B cell (primary cell): Measurements from ENCODE around the gene ATG4B. TPM values are rescaled to one million over a fixed set of nuclear protein-coding genes. Genes with fewer than 3 reads are reported as not detected.

Experiments
- ATAC-seq: fragments of 200-7000 bp; cut with Tn5 transposase; one replicate; pipeline ENCODE4 v1.10.0; 2021; ENCODE audit warnings: low read depth, mild to moderate bottlenecking, moderate number of reproducible peaks, moderate library complexity
- CTCF ChIA-PET: fragments of 350-600 bp; sonication (Branson Sonifier 250); formaldehyde crosslinking; loops from one replicate; lab custom pipeline; 2021; ENCODE audit warnings: antibody characterized with exemption, inconsistent platforms; lab: Charles Lee
- POLR2A ChIA-PET: fragments of 350-600 bp; sonication (Branson Sonifier 250); formaldehyde crosslinking; loops from one replicate; lab custom pipeline; 2021; ENCODE audit warnings: antibody characterized with exemption; lab: Charles Lee
- DNase-seq: peaks from one replicate; pipeline ENCODE4 v3.0.0; 2013
- H2AFZ ChIP-seq: 2 replicates; pipeline ENCODE4 v1.6.1; 2012; ENCODE audit warnings: mild to moderate bottlenecking, low read depth, low read length; ENCODE audit not compliant: insufficient read depth, poor library complexity, severe bottlenecking
- H3K27ac ChIP-seq, 2 donors: 1 replicate in 1 of 2; 2 replicates in 1 of 2; pipeline ENCODE4 v1.5.1; 2012 to 2013; ENCODE audit warnings: low read length in 2 of 2, mild to moderate bottlenecking in 2 of 2, moderate library complexity in 1 of 2
- H3K27me3 ChIP-seq, 4 experiments: fragments of 200-600 bp in 1 of 4; sonication (generic) in 1 of 4; replicated peaks in 1 of 4; 1 replicate in 2 of 4; 2 replicates in 2 of 4; pipeline versions ENCODE4 v1.6.1 to v1.7.0; 2013 to 2016; ENCODE audit warnings: low read length in 3 of 4, mild to moderate bottlenecking in 2 of 4, mixed read lengths in 1 of 4, moderate library complexity in 1 of 4; ENCODE audit not compliant: insufficient read depth in 4 of 4, control insufficient read depth in 3 of 4; ENCODE audit errors: control extremely low read depth in 1 of 4
- H3K36me3 ChIP-seq, 2 experiments: replicated peaks in 1 of 2; 1 replicate in 1 of 2; 2 replicates in 1 of 2; pipeline versions ENCODE4 v1.6.1 to v1.7.1; 2013; ENCODE audit warnings: low read length in 1 of 2; ENCODE audit not compliant: insufficient read depth in 2 of 2, control insufficient read depth in 1 of 2; ENCODE audit errors: control extremely low read depth in 1 of 2, extremely low read depth in 1 of 2
- H3K4me1 ChIP-seq, 2 donors: fragments of 200-600 bp in 1 of 2; sonication (generic) in 1 of 2; 1 replicate in 1 of 2; 2 replicates in 1 of 2; pipeline versions ENCODE4 v1.5.1 to v1.6.1; 2013 to 2017; ENCODE audit warnings: low read length in 2 of 2; ENCODE audit not compliant: control insufficient read depth in 2 of 2, insufficient read depth in 2 of 2
- H3K4me2 ChIP-seq: replicated peaks from 2 replicates; pipeline ENCODE3; 2012; ENCODE audit warnings: mild to moderate bottlenecking, low read depth, low read length; ENCODE audit not compliant: poor library complexity, severe bottlenecking
- H3K4me3 ChIP-seq, 5 experiments: fragments of 200-600 bp in 1 of 5; sonication (generic) in 1 of 5; 1 replicate in 3 of 5; 2 replicates in 2 of 5; pipeline versions ENCODE4 v1.5.1 to v1.7.0; 2011 to 2016; ENCODE audit warnings: low read length in 4 of 5, mild to moderate bottlenecking in 4 of 5, low read depth in 2 of 5, control low read depth in 1 of 5, moderate library complexity in 1 of 5; ENCODE audit not compliant: insufficient read depth in 1 of 5; ENCODE audit errors: control extremely low read depth in 1 of 5, extremely low read depth in 1 of 5
- H3K79me2 ChIP-seq: fragments of 200-600 bp; sonication (generic); one replicate; pipeline ENCODE4 v1.6.0; 2016; ENCODE audit warnings: low read length; ENCODE audit not compliant: control insufficient read depth, insufficient read depth
- H3K9ac ChIP-seq: fragments of 200-600 bp; sonication (generic); 2 replicates; pipeline ENCODE4 v1.6.1; 2017; ENCODE audit warnings: mild to moderate bottlenecking, low read length, moderate library complexity
- H3K9me3 ChIP-seq, 3 donors: one replicate each; pipeline versions ENCODE4 v1.6.1 to v1.7.1; 2013; ENCODE audit warnings: low read length in 2 of 3; ENCODE audit not compliant: control insufficient read depth in 2 of 3, insufficient read depth in 1 of 3; ENCODE audit errors: control extremely low read depth in 1 of 3
- H4K20me1 ChIP-seq: 2 replicates; pipeline ENCODE4 v1.6.0; 2012; ENCODE audit warnings: mild to moderate bottlenecking, low read length; ENCODE audit not compliant: insufficient read depth, control insufficient read depth, poor library complexity, severe bottlenecking
- H3K27ac Mint-ChIP-seq: one replicate; pipeline ENCODE4 v1.8.0; 2021; ENCODE audit warnings: mixed read lengths
- H3K27me3 Mint-ChIP-seq: one replicate; pipeline ENCODE4 v1.8.0; 2021; ENCODE audit warnings: mixed read lengths
- H3K4me1 Mint-ChIP-seq: one replicate; pipeline ENCODE4 v1.8.0; 2021; ENCODE audit warnings: mixed read lengths
- H3K4me3 Mint-ChIP-seq: one replicate; pipeline ENCODE4 v1.8.0; 2021; ENCODE audit warnings: mixed read lengths
- H3K9me3 Mint-ChIP-seq: one replicate; pipeline ENCODE4 v1.8.0; 2022; ENCODE audit warnings: mixed read lengths; ENCODE audit not compliant: insufficient read depth
- EZH2 ChIP-seq: IDR thresholded peaks from 2 replicates; pipeline ENCODE4 v1.6.1; 2012; ENCODE audit warnings: borderline replicate concordance, low read depth, mild to moderate bottlenecking, moderate library complexity, low read length; ENCODE audit not compliant: insufficient read depth, poor library complexity, severe bottlenecking
- WGBS: methylation state at CpG from one replicate; pipeline ENCODE4 v1.1.5; 2013; ENCODE audit warnings: missing lambda C conversion rate; ENCODE audit not compliant: insufficient coverage; 5-methylcytosine and 5-hydroxymethylcytosine counted together
- intact Hi-C: fragments of 100-400 bp; cut with micrococcal nuclease; formaldehyde crosslinking; loops from one replicate; pipeline ENCODE4 v1.10.0; 2022
- polyA plus RNA-seq: library from polyadenylated mRNA; depleted of rRNA; stranded (reverse); fragments of >200 nt; gene quantifications from 2 replicates; pipeline ENCODE4 v1.2.3, GENCODE V29; 2012
- total RNA-seq, 2 donors: library from RNA; stranded (reverse); fragments of 120-200 nt in 1 of 2; gene quantifications; 1 replicate in 1 of 2; 2 replicates in 1 of 2; pipeline versions ENCODE4 v1.2.3 to v1.2.4, GENCODE V29; 2013 to 2022
- TF ChIP-seq, protein P1 (sequence below): fragments of 200-600 bp; IDR thresholded peaks from one replicate; pipeline ENCODE4 v1.8.0; 2022; ENCODE audit warnings: antibody characterized with exemption, mild to moderate bottlenecking

ATG4B gene
- total and polyA plus RNA-seq, 2 donors (not counting 1 experiment from before 2014, with no cell fraction given): 130 TPM

- ATAC-seq: no peak
- no peaks in the 10 kb centered on the region for H3K9me3 Mint-ChIP-seq
- H3K36me3 ChIP-seq: no peaks in the 10 kb centered on the region
- H3K4me1 ChIP-seq: peaks cover 17 to 21% of the 10 kb centered on the region in 2 donors
- CTCF ChIA-PET: interaction anchor here (1.0 kb wide), 1 partner anchor 537 kb away, joined by 3 read pairs; no protein-coding TSS in a partner anchor
- H2AFZ ChIP-seq: no peak overlapping the region
- H3K4me3 ChIP-seq: no peak overlapping the region
- intact Hi-C loops: no loop called here
- no peaks in the 10 kb centered on the region for H3K27me3 Mint-ChIP-seq
- no peak overlapping the region for H3K4me2 ChIP-seq
- H4K20me1 ChIP-seq: peaks cover 5% of the 10 kb centered on the region
- DNase-seq: no peak
- peak overlapping the region; percentile 33 for H3K4me3 Mint-ChIP-seq
- H3K27ac Mint-ChIP-seq: no peak overlapping the region
- peaks cover 21% of the 10 kb centered on the region for H3K4me1 Mint-ChIP-seq
- H3K9me3 ChIP-seq: no peaks in the 10 kb centered on the region
- WGBS: 95% methylated on average over 15 of the region's 16 CpGs
- H3K9ac ChIP-seq: no peak overlapping the region
- POLR2A ChIA-PET: no interaction called here
- peaks cover 71% of the 10 kb centered on the region for H3K79me2 ChIP-seq
- H3K27me3 ChIP-seq: no peaks in the 10 kb centered on the region
- H3K27ac ChIP-seq: no peak overlapping the region
- TF ChIP-seq EZH2: no peak
- TF ChIP-seq, protein P1, sequence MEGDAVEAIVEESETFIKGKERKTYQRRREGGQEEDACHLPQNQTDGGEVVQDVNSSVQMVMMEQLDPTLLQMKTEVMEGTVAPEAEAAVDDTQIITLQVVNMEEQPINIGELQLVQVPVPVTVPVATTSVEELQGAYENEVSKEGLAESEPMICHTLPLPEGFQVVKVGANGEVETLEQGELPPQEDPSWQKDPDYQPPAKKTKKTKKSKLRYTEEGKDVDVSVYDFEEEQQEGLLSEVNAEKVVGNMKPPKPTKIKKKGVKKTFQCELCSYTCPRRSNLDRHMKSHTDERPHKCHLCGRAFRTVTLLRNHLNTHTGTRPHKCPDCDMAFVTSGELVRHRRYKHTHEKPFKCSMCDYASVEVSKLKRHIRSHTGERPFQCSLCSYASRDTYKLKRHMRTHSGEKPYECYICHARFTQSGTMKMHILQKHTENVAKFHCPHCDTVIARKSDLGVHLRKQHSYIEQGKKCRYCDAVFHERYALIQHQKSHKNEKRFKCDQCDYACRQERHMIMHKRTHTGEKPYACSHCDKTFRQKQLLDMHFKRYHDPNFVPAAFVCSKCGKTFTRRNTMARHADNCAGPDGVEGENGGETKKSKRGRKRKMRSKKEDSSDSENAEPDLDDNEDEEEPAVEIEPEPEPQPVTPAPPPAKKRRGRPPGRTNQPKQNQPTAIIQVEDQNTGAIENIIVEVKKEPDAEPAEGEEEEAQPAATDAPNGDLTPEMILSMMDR: no peak
These were observed 21.9 kb upstream of the ATG4B start for GRCh38 chr2:241615522-241616052.
